Measurements from ENCODE around the gene COL5A3.

DNA sequence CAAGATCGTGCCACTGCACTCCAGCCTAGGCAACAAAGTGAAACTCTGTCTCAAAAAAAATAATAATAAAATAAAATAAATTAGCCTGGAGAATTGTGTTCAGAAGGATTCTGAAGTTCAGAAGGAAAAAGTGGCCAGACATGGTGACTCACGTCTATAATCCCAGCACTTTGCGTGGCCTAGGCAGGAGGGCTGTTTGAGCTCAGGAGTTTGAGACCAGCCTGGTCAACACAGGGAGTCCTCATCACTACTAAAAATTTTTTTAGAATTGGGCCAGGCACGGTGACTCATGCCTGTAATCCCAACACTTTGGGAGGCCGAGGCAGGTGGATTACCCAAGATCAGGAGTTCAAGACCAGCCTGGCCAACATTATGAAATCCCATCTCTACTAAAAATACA lies 8.9 kb upstream of the COL5A3 start:
- TF ChIP-seq, protein P1, sequence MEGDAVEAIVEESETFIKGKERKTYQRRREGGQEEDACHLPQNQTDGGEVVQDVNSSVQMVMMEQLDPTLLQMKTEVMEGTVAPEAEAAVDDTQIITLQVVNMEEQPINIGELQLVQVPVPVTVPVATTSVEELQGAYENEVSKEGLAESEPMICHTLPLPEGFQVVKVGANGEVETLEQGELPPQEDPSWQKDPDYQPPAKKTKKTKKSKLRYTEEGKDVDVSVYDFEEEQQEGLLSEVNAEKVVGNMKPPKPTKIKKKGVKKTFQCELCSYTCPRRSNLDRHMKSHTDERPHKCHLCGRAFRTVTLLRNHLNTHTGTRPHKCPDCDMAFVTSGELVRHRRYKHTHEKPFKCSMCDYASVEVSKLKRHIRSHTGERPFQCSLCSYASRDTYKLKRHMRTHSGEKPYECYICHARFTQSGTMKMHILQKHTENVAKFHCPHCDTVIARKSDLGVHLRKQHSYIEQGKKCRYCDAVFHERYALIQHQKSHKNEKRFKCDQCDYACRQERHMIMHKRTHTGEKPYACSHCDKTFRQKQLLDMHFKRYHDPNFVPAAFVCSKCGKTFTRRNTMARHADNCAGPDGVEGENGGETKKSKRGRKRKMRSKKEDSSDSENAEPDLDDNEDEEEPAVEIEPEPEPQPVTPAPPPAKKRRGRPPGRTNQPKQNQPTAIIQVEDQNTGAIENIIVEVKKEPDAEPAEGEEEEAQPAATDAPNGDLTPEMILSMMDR (IDR thresholded peaks at IDR 0.05; ENCODE audit: low read length), result no peak
- TF ChIP-seq EZH2 (optimal IDR thresholded peaks at IDR 0.05; ENCODE audit: low read depth, low read length), result no peak
